Stimulated activated CD8-positive, alpha-beta memory T cell treated with anti-CD3 and anti-CD28 coated beads, Interleukin-12 subunit alpha, Interleukin-12 subunit beta, amount 100 ng/mL, for 24 hours (primary cell): ENCODE data around the gene SOBP.

ENCODE experiments used
- DNase-seq: peaks from one replicate; pipeline ENCODE4 v3.0.0-alpha.2; 2020; ENCODE audit errors: extremely low read depth

Gene SOBP

GRCh38 chr6:107689951-107690642, 200.2 kb downstream of the SOBP start:
- DNase-seq = no peak

- no peak for DNase-seq
Measured at GRCh38 chr6:107690643-107691061, 200.7 kb downstream of the SOBP start.

GRCh38 chr6:107691062-107691751, 201.3 kb downstream of the SOBP start:
- DNase-seq = no peak

GRCh38 chr6:107692351-107692750, 202.4 kb downstream of the SOBP start:
- DNase-seq = no peak

GRCh38 chr6:107695061-107695720, 205.3 kb downstream of the SOBP start:
- no peak for DNase-seq

- no peak for DNase-seq
Measured at GRCh38 chr6:107697682-107698081, 207.8 kb downstream of the SOBP start.

GRCh38 chr6:107698146-107698545, 208.2 kb downstream of the SOBP start:
- no peak for DNase-seq

GRCh38 chr6:107699254-107699653, 209.3 kb downstream of the SOBP start:
- DNase-seq = no peak

- no peak for DNase-seq
Measured at GRCh38 chr6:107699697-107700325, 209.9 kb downstream of the SOBP start.

GRCh38 chr6:107703606-107704005, 213.7 kb downstream of the SOBP start:
- no peak for DNase-seq

GRCh38 chr6:107704347-107705013, 214.6 kb downstream of the SOBP start:
- no peak for DNase-seq

GRCh38 chr6:107706516-107707115, 216.7 kb downstream of the SOBP start:
- no peak for DNase-seq

GRCh38 chr6:107707346-107708275, 217.7 kb downstream of the SOBP start:
- no peak for DNase-seq

DNA sequence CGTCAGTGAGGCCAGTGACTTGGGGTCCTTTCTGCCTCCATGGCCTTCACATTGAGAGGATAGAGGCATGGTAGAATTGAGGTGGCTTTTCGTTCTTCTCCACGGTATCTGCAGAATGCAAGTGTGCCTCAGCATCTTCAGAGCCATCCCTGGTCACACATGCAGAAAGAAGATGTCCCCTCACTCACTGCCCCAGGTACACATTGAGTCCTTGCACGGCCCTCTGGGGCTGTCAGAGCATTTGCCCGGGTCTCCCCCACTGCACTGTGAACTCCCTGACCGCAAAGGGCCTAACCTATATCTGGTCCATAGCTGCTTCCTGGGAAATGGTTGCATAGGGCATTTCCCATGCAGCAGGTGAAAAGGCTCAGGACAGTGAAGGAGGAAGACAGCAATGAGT, 218.5 kb downstream of the SOBP start:
- DNase-seq = no peak

DNA sequence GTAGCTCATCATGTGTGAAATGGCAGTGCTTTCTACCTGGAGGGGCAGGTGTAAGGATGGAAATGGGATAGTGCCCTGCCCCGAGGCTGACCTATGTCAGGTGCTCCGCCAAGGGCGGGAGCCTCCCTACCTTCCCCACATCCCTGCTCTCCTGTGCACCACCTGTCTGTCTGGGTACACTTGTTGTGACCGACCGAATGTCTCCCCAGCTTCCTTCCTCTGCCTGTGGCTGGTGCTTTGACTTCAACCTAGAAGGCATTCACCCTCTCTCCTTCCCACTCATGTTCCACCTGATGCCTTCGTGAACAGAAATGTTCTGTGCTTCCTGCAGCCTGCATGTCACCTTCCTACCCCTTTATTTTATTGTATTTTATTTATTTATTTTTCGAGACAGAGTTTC, 219.4 kb downstream of the SOBP start:
- no peak for DNase-seq
